Kasumi-1 (cell line): ENCODE results near the gene SEL1L.
"Not testable (repeated sequence)": the region's sequence is repeated elsewhere in the genome, so short reads cannot be mapped to it uniquely, and the experiment has no call there.

Source experiments
- DNase-seq, 2 experiments: peaks; one replicate each; lab custom pipeline; 2025; lab: John Stamatoyannopoulos, UW

SEL1L gene

DNA sequence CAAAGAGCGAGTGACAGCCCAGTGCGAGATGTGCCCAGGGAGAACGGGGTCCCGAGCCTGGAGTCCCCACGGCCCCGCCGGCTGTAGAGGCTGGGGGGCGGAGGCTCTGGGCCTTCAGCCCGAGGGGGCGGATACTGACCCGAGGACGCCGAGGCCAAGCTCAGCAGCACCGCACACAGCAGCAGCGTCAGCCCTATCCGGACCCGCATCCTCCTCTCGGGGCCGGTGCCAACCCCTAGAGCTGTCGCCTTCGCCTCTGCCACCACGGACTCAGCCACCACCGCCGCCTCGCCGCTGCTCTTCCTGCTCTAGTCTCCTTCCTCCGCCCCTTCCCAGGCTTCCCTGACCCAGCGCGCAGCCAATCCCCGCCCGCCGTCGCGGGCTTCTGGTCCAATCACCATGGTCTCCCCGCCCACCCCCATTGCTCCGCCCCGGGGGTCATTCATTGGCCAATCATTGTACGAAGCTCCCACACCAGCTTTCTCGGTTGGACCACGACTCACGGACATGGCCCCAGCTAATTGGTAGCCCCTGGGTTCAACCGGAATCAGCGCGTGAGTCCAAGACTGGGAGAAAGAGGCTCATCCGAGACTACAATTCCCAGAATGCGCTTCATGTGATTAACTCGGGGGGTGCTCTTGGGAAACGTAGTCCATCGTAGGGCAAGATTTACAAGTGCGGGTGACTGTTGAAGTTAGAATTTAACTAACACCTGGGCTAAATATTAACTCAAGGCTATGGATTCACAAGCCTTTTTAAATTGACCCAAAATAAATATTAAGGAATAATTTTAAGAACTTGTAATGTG, at the start of gene SEL1L:
TSS of gene SEL1L (minus strand) at position 318 of the 808 bp plus-strand sequence. CDS start at position 209, 109 bp downstream.
- DNase-seq = peak; percentile 99

DNA sequence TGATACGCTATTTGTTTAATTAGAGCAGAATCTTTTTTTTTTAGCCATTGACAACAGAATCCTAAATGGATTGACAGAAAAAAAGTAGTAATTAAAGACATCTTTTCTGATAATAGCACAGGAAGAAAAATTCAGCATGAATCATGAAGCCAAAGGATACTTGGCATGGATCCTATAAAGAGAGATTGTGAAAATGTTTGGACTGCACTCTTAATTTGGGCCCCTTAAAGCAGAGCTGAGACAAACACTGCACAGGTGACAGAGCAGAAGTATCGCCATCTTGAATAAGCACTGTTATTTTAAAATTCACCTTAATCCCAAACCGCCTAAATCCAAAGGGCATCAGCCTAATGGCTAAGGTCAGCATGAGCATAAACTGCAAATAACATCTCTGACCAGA, 48.8 kb upstream of the SEL1L start:
- no peak for DNase-seq

DNA sequence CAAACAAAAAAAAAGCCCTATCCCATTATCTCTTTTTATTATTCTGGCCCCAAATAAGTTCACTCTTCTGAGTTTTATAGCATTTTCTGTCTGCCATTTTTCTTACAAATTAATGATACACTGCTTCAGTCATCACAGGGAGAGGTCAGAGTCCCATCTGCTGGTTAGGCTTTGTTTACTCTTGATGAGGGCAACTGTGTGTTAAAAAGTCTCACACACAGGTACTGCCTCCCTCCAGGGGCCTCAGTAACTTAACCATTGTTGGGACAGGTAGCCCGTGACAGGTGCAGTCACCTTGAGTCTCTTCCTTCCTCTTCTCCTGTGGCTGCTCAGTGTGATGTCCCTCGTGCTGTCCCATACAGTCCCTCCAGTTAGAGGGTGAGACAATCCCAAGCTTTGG, 45.5 kb upstream of the SEL1L start:
- no peak for DNase-seq

DNA sequence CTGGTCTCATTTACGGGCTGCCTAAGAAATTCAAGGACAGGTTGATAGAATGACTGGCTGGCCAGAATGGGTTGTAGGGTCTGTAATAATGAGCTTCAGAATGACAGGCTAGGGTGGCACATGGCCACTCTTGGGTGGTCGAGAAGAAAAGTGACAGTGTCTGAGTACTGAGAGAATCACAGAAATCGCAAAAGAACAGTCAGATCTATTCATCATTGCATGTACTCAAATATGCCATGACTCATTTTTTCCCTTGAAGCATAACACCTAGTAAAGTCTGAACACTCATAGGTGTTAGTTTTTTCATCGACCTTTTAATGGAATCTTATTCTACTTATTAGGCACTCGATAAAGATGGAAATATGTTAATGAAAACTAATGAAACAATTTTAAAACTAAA, 37.8 kb upstream of the SEL1L start:
- DNase-seq = no peak

DNA sequence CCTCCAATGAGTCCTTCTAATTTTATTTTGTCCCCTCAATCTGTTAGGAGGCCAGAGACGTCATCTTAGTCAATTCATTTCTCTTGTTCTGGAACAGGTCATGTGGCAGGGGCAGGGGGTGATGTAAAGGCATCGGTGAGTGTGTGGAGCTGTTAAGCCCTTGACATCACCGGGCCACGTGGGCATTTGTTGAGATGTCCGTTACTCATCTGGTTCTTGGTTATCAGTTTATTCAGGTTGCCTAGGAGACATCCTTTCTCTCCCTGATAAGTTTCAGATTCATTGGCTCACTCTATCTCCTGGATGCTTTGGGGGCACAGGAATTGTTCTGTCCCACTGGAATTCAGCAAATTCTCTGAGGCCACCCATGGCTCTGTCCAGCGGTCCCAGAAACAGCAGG, 33.6 kb upstream of the SEL1L start:
- no peak for DNase-seq

DNA sequence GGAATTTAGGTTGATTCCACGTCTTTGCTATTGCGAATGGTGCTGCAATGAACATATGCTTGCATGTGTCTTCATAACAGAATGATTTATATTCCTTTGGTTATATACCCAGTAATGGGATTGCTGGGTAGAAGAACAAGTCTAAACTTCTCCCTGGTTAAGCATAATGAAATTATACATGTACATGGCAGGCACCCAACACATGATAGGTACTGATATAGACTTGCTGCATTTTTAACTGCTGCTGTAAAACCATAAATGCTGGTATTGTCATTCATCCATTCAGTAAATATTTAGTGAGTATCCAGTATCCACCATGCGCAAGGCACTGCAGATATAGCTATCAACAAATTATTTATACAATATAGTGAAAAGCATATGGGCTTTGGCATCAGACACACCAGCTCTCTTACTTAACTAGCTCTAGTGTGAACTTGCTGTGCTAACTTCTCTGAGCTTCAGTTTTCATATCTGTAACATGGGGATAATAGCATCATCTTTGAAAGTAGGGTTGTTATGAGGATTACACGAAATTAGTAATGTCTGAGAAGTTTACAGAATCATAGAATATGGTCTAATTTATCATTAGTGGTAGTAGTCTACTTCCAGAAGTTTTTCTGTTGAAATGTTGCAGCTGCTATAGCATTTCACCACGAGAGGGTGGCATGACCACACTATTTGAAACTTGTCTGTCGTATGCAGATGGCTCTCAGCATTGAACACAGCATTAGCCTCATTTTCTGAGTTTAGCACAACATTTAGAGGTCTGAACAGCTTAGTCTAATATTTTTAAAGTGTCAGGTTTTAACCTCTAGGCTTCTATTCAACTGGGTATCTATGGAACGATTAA, 32.0 kb upstream of the SEL1L start:
- DNase-seq = peak; percentile 54 to 59

DNA sequence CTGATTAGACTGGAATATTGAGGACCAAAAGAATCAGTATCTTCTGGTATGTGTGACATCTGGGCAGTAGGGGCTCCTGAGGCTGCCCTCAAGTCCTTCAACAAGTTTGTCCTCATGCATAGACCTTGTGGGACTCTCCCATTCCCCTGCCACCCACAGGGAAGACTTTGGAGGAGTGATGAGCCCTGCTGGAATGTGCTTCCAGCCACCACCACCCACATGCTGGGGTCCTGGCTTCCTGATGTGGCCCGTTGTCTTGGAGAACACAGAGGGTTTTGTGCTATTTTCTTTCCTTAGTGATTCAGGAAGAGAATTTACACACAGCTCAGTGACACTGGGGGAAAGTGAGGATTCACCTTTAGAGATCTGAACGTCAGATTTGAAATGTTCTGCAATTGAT, 29.2 kb upstream of the SEL1L start:
- DNase-seq = no peak

GRCh38 chr14:81561084-81561775, 27.6 kb upstream of the SEL1L start:
- DNase-seq = no peak

- peak; percentile 28 to 31 for DNase-seq
Observed at GRCh38 chr14:81559385-81559784, 25.7 kb upstream of the SEL1L start.

DNA sequence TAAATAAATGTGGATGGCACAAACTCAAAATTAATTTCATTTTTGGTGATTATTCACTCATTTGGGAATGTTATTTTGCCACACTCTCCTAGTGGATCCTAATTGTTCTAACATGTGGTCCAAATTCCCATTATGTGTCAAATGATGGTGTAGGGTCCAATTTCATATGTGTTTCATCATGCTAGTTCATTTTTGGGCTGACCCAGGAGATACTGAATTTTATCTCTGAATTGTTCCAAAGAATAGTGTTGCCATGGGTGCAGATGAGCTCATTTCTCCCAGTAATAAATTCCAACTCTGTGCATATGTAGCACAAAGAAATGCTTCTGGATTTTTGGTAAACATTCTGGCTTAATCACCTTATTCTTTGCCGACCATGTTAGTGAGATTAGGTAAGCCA, 23.5 kb upstream of the SEL1L start:
- no peak for DNase-seq

DNA sequence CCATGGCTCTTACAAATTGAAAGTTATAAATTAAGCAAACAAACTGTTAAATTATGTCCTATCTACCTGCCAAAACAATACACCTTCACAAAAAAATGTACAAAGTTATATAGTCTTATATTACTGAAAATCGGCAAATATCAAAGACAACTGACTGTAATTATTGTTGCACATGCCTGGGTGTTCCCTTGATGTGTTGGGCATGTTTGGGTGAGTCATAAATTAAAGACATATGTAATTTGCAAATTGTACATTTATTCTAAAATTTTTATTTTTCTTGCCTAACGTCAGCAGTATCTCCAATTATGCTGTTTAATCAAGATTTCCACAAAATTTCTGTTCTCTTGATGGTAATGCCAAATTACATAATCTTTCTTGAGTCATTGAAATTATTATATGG, 22.0 kb upstream of the SEL1L start:
- DNase-seq = no peak

GRCh38 chr14:81555051-81555450, 21.4 kb upstream of the SEL1L start:
- no peak for DNase-seq

DNA sequence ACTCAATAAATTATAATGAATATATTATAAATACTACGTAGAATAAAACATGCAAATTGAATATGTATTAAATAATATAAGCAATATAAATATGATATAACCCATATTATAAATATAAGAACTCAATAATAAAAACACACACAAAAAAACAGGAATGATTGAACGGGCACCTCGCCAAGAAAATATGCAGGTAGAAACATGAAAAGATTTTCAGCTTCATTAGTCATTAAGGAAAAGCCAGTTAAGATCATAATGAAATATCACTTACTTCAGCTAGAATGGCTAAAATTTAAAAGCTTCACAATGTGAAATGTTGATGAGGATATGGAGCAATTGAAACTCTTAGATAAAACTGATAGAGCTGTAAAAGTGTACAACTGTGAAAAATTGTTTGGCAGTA, 17.8 kb upstream of the SEL1L start:
- DNase-seq = no peak

GRCh38 chr14:81550001-81550637, 16.5 kb upstream of the SEL1L start:
- no peak for DNase-seq

GRCh38 chr14:81541206-81541605, 7.6 kb upstream of the SEL1L start:
- DNase-seq = not testable (repeated sequence)

- no peak for DNase-seq
Observed at GRCh38 chr14:81537193-81537592, 3.5 kb upstream of the SEL1L start.

GRCh38 chr14:81536241-81536771, 2.7 kb upstream of the SEL1L start:
- no peak for DNase-seq

- DNase-seq = peak in 1 of 2 experiments; percentile 11
Observed at GRCh38 chr14:81535396-81536164, 1.9 kb upstream of the SEL1L start.

GRCh38 chr14:81534510-81535074, 939 bp upstream of the SEL1L start:
- no peak for DNase-seq

- no peak for DNase-seq
Observed at GRCh38 chr14:81533212-81533535, 479 bp downstream of the SEL1L start.

- DNase-seq = no peak
Observed at GRCh38 chr14:81529391-81529790, 4.3 kb downstream of the SEL1L start.
